HEK293 (cell line): ENCODE results near the gene THPO.
A peak's percentile ranks its signal among the peaks of the same experiment; 100 is the strongest.

ENCODE experiments used
- EGR2 ChIP-seq: fragments of 450-650 bp; formaldehyde crosslinking; IDR thresholded peaks from 2 replicates; pipeline ENCODE4 v1.5.1; 2016; ENCODE audit warnings: low read depth, missing biosample characterization, missing genetic modification characterization
- FEZF1 ChIP-seq: fragments of 450-650 bp; formaldehyde crosslinking; IDR thresholded peaks from 2 replicates; pipeline ENCODE4 v1.5.1; 2016; ENCODE audit warnings: missing biosample characterization, missing genetic modification characterization
- GLI2 ChIP-seq: fragments of 450-650 bp; formaldehyde crosslinking; IDR thresholded peaks from 2 replicates; pipeline ENCODE4; 2017; ENCODE audit warnings: missing biosample characterization, missing genetic modification characterization, low read depth, borderline replicate concordance
- KLF8 ChIP-seq: fragments of 450-650 bp; formaldehyde crosslinking; IDR thresholded peaks from 2 replicates; pipeline ENCODE4 v1.5.1; 2016; ENCODE audit warnings: missing biosample characterization, missing genetic modification characterization
- SP2 ChIP-seq: fragments of 450-650 bp; formaldehyde crosslinking; IDR thresholded peaks from 2 replicates; pipeline ENCODE4 v1.5.1; 2016; ENCODE audit warnings: missing biosample characterization, missing genetic modification characterization
- YY2 ChIP-seq: fragments of 450-650 bp; formaldehyde crosslinking; IDR thresholded peaks from 2 replicates; pipeline ENCODE4 v1.5.1; 2016; ENCODE audit warnings: missing biosample characterization, missing genetic modification characterization
- ZNF175 ChIP-seq: fragments of 450-650 bp; formaldehyde crosslinking; IDR thresholded peaks from 2 replicates; pipeline ENCODE4 v1.5.1; 2016; ENCODE audit warnings: missing biosample characterization, missing genetic modification characterization
- ZNF223 ChIP-seq: fragments of 450-650 bp; formaldehyde crosslinking; IDR thresholded peaks from 2 replicates; pipeline ENCODE4 v1.5.1; 2016; ENCODE audit warnings: missing biosample characterization, missing genetic modification characterization
- ZNF529 ChIP-seq: fragments of 450-650 bp; formaldehyde crosslinking; IDR thresholded peaks from 2 replicates; pipeline ENCODE4 v1.5.1; 2017; ENCODE audit warnings: missing genetic modification characterization, missing biosample characterization; ENCODE audit not compliant: insufficient replicate concordance
- ZNF555 ChIP-seq: fragments of 450-650 bp; formaldehyde crosslinking; conservative IDR thresholded peaks from 2 replicates; pipeline ENCODE4 v1.5.1; 2017; ENCODE audit warnings: missing biosample characterization, mild to moderate bottlenecking, missing genetic modification characterization, inconsistent platforms
- ZNF600 ChIP-seq: fragments of 450-650 bp; formaldehyde crosslinking; IDR thresholded peaks from 2 replicates; pipeline ENCODE4 v1.5.1; 2016; ENCODE audit warnings: missing biosample characterization, missing genetic modification characterization
- ZNF626 ChIP-seq: fragments of 450-650 bp; sonication (Bioruptor Pico); formaldehyde crosslinking; IDR thresholded peaks from 2 replicates; pipeline ENCODE4 v1.5.1; 2018; ENCODE audit warnings: missing biosample characterization, missing genetic modification characterization, inconsistent platforms
- ZNF707 ChIP-seq: fragments of 450-650 bp; formaldehyde crosslinking; IDR thresholded peaks from 2 replicates; pipeline ENCODE4 v1.5.1; 2016; ENCODE audit warnings: missing biosample characterization, missing genetic modification characterization
- ZNF747 ChIP-seq: fragments of 450-650 bp; formaldehyde crosslinking; IDR thresholded peaks from 2 replicates; pipeline ENCODE4 v1.5.1; 2016; ENCODE audit warnings: missing biosample characterization, missing genetic modification characterization
- ZSCAN30 ChIP-seq: fragments of 450-650 bp; IDR thresholded peaks from 2 replicates; pipeline ENCODE4 v1.5.1; 2018; ENCODE audit warnings: missing biosample characterization, mild to moderate bottlenecking, missing genetic modification characterization, moderate library complexity
- TF ChIP-seq, protein P1 (sequence below): fragments of 450-650 bp; formaldehyde crosslinking; IDR thresholded peaks from 2 replicates; pipeline ENCODE4 v1.5.1; 2016; ENCODE audit warnings: missing biosample characterization, missing genetic modification characterization, borderline replicate concordance
- TF ChIP-seq, protein P2 (sequence below): fragments of 450-650 bp; formaldehyde crosslinking; IDR thresholded peaks from 2 replicates; pipeline ENCODE4 v1.5.1; 2017; ENCODE audit warnings: missing biosample characterization, missing genetic modification characterization
- TF ChIP-seq, protein P3 (sequence below): fragments of 450-650 bp; formaldehyde crosslinking; IDR thresholded peaks from 2 replicates; pipeline ENCODE4 v1.5.1; 2017; ENCODE audit warnings: missing biosample characterization, missing genetic modification characterization
- TF ChIP-seq, protein P4 (sequence below): fragments of 450-650 bp; formaldehyde crosslinking; IDR thresholded peaks from 2 replicates; pipeline ENCODE4 v1.5.1; 2017; ENCODE audit warnings: missing biosample characterization, mild to moderate bottlenecking, missing genetic modification characterization, moderate library complexity
- TF ChIP-seq, protein P5 (sequence below): fragments of 450-650 bp; formaldehyde crosslinking; IDR thresholded peaks from 2 replicates; pipeline ENCODE4 v1.5.1; 2016; ENCODE audit warnings: missing biosample characterization, missing genetic modification characterization
- TF ChIP-seq, protein P6 (sequence below): fragments of 450-650 bp; formaldehyde crosslinking; IDR thresholded peaks from 2 replicates; pipeline ENCODE4 v1.5.0; 2017; ENCODE audit warnings: missing biosample characterization, missing genetic modification characterization, borderline replicate concordance
- TF ChIP-seq, protein P7 (sequence below): fragments of 450-650 bp; formaldehyde crosslinking; IDR thresholded peaks from 2 replicates; pipeline ENCODE4 v1.5.1; 2017; ENCODE audit warnings: missing biosample characterization, missing genetic modification characterization

Gene THPO

DNA sequence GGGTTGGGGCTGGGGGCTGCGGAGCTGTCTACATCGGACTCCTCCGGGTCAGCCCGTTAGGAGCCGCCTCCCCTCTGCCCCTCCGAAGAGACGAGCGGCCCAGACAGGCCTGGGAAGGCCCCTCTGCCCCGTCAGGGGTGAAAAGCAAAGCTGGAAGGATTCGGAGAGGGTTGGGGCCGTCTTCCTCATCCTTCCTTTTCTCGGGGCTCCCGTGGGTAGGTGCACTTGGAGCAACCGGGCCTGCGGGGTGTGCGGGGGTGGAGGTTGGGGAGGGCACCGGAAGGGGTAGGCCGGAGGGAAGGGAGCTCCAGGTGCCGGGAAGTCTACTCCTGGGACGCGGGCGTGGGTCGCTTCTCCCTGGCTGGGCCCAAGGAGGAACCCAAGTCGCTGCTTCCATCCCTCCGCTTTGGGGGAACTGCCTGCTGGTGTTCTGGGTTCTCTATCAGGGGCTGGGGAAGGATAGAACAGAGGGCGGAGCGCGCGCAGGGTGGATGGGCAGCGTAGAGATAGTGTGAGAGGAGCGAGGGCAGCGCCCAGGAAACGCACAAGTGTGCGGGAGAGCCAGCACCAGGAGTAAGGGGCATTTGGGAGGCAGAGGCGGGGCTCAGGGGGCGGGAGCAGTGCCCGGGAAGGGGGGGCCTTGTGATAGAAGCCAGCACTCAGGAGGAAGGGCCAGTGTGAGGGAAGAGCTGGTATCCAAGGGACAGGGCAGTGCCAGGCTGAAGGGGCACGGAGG, 15.9 kb downstream of the THPO start (continued):
- TF ChIP-seq, protein P1, sequence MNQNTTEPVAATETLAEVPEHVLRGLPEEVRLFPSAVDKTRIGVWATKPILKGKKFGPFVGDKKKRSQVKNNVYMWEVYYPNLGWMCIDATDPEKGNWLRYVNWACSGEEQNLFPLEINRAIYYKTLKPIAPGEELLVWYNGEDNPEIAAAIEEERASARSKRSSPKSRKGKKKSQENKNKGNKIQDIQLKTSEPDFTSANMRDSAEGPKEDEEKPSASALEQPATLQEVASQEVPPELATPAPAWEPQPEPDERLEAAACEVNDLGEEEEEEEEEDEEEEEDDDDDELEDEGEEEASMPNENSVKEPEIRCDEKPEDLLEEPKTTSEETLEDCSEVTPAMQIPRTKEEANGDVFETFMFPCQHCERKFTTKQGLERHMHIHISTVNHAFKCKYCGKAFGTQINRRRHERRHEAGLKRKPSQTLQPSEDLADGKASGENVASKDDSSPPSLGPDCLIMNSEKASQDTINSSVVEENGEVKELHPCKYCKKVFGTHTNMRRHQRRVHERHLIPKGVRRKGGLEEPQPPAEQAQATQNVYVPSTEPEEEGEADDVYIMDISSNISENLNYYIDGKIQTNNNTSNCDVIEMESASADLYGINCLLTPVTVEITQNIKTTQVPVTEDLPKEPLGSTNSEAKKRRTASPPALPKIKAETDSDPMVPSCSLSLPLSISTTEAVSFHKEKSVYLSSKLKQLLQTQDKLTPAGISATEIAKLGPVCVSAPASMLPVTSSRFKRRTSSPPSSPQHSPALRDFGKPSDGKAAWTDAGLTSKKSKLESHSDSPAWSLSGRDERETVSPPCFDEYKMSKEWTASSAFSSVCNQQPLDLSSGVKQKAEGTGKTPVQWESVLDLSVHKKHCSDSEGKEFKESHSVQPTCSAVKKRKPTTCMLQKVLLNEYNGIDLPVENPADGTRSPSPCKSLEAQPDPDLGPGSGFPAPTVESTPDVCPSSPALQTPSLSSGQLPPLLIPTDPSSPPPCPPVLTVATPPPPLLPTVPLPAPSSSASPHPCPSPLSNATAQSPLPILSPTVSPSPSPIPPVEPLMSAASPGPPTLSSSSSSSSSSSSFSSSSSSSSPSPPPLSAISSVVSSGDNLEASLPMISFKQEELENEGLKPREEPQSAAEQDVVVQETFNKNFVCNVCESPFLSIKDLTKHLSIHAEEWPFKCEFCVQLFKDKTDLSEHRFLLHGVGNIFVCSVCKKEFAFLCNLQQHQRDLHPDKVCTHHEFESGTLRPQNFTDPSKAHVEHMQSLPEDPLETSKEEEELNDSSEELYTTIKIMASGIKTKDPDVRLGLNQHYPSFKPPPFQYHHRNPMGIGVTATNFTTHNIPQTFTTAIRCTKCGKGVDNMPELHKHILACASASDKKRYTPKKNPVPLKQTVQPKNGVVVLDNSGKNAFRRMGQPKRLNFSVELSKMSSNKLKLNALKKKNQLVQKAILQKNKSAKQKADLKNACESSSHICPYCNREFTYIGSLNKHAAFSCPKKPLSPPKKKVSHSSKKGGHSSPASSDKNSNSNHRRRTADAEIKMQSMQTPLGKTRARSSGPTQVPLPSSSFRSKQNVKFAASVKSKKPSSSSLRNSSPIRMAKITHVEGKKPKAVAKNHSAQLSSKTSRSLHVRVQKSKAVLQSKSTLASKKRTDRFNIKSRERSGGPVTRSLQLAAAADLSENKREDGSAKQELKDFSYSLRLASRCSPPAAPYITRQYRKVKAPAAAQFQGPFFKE (tag by site-specific recombination): no peak
- TF ChIP-seq KLF8 (tag by site-specific recombination) (peak; percentile 89), ZNF747 (tag by site-specific recombination) (no peak), ZSCAN30 (tag by site-specific recombination) (no peak), ZNF555 (tag by site-specific recombination) (no peak), ZNF626 (tag by site-specific recombination) (no peak), SP2 (peak; percentile 70), YY2 (tag by site-specific recombination) (no peak), EGR2 (tag by site-specific recombination) (peak; percentile 69), GLI2 (no peak), FEZF1 (no peak; the same call in 1 of the 2 replicates), ZNF600 (tag by site-specific recombination) (peak; percentile 69; the same call in 1 of the 2 replicates), ZNF529 (tag by site-specific recombination) (no peak), ZNF707 (tag by site-specific recombination) (no peak), ZNF223 (tag by site-specific recombination) (no peak), ZNF175 (tag by site-specific recombination) (no peak)
- TF ChIP-seq, protein P2, sequence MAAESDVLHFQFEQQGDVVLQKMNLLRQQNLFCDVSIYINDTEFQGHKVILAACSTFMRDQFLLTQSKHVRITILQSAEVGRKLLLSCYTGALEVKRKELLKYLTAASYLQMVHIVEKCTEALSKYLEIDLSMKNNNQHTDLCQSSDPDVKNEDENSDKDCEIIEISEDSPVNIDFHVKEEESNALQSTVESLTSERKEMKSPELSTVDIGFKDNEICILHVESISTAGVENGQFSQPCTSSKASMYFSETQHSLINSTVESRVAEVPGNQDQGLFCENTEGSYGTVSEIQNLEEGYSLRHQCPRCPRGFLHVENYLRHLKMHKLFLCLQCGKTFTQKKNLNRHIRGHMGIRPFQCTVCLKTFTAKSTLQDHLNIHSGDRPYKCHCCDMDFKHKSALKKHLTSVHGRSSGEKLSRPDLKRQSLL (tag by site-specific recombination): no peak
- TF ChIP-seq, protein P3, sequence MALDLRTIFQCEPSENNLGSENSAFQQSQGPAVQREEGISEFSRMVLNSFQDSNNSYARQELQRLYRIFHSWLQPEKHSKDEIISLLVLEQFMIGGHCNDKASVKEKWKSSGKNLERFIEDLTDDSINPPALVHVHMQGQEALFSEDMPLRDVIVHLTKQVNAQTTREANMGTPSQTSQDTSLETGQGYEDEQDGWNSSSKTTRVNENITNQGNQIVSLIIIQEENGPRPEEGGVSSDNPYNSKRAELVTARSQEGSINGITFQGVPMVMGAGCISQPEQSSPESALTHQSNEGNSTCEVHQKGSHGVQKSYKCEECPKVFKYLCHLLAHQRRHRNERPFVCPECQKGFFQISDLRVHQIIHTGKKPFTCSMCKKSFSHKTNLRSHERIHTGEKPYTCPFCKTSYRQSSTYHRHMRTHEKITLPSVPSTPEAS (tag by site-specific recombination): no peak
- TF ChIP-seq, protein P4, sequence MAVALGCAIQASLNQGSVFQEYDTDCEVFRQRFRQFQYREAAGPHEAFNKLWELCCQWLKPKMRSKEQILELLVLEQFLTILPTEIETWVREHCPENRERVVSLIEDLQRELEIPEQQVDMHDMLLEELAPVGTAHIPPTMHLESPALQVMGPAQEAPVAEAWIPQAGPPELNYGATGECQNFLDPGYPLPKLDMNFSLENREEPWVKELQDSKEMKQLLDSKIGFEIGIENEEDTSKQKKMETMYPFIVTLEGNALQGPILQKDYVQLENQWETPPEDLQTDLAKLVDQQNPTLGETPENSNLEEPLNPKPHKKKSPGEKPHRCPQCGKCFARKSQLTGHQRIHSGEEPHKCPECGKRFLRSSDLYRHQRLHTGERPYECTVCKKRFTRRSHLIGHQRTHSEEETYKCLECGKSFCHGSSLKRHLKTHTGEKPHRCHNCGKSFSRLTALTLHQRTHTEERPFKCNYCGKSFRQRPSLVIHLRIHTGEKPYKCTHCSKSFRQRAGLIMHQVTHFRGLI (tag by site-specific recombination): 0 out of 2 replicates have a peak, but pooled peaks have one; percentile 5
- TF ChIP-seq, protein P5, sequence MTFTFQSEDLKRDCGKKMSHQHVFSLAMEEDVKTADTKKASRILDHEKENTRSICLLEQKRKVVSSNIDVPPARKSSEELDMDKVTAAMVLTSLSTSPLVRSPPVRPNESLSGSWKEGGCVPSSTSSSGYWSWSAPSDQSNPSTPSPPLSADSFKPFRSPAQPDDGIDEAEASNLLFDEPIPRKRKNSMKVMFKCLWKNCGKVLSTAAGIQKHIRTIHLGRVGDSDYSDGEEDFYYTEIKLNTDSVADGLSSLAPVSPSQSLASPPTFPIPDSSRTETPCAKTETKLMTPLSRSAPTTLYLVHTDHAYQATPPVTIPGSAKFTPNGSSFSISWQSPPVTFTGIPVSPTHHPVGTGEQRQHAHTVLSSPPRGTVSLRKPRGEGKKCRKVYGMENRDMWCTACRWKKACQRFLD (tag by site-specific recombination): no peak
- TF ChIP-seq, protein P6, sequence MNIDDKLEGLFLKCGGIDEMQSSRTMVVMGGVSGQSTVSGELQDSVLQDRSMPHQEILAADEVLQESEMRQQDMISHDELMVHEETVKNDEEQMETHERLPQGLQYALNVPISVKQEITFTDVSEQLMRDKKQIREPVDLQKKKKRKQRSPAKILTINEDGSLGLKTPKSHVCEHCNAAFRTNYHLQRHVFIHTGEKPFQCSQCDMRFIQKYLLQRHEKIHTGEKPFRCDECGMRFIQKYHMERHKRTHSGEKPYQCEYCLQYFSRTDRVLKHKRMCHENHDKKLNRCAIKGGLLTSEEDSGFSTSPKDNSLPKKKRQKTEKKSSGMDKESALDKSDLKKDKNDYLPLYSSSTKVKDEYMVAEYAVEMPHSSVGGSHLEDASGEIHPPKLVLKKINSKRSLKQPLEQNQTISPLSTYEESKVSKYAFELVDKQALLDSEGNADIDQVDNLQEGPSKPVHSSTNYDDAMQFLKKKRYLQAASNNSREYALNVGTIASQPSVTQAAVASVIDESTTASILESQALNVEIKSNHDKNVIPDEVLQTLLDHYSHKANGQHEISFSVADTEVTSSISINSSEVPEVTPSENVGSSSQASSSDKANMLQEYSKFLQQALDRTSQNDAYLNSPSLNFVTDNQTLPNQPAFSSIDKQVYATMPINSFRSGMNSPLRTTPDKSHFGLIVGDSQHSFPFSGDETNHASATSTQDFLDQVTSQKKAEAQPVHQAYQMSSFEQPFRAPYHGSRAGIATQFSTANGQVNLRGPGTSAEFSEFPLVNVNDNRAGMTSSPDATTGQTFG (tag by site-specific recombination): no peak
- TF ChIP-seq, protein P7, sequence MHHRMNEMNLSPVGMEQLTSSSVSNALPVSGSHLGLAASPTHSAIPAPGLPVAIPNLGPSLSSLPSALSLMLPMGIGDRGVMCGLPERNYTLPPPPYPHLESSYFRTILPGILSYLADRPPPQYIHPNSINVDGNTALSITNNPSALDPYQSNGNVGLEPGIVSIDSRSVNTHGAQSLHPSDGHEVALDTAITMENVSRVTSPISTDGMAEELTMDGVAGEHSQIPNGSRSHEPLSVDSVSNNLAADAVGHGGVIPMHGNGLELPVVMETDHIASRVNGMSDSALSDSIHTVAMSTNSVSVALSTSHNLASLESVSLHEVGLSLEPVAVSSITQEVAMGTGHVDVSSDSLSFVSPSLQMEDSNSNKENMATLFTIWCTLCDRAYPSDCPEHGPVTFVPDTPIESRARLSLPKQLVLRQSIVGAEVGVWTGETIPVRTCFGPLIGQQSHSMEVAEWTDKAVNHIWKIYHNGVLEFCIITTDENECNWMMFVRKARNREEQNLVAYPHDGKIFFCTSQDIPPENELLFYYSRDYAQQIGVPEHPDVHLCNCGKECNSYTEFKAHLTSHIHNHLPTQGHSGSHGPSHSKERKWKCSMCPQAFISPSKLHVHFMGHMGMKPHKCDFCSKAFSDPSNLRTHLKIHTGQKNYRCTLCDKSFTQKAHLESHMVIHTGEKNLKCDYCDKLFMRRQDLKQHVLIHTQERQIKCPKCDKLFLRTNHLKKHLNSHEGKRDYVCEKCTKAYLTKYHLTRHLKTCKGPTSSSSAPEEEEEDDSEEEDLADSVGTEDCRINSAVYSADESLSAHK (tag by site-specific recombination): no peak
